Prostate gland (tissue), 2 donors: ENCODE data around the gene LDHD.

Experiments used
- CTCF ChIP-seq, 4 experiments: fragments of 200-600 bp in 2 of 4; fragments of 450-650 bp in 2 of 4; sonication (generic) in 2 of 4; IDR thresholded peaks; 1 replicate in 3 of 4; 2 replicates in 1 of 4; pipeline ENCODE4 v1.5.1; 2016 to 2019; ENCODE audit warnings: antibody characterized with exemption in 4 of 4, mild to moderate bottlenecking in 2 of 4, moderate library complexity in 2 of 4
- POLR2AphosphoS5 ChIP-seq: sonication (generic); formaldehyde crosslinking; IDR thresholded peaks from one replicate; pipeline ENCODE4 v1.6.1; 2017; ENCODE audit warnings: antibody characterized with exemption

DNA sequence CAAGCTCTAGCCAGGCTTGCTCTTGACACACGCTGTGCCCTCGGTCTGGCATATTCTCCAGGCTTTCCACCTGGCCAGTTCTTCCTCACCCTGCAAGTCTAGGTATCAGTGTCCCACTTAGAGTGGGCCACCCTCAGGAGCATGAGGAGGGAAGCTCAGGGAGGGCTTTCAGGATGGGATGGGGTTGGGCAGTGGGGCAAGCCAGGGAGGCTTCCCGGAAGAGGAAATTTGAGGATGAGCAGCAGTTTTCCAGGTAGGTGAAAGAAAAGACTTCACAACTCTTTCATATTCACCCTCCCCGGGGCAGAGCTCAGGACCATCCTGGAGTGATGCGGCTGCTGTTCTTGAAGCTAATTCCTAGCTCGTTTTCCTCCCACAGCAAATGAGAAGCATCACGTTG, 14.5 kb upstream of the LDHD start:
- TF ChIP-seq CTCF (IDR thresholded peaks at IDR 0.05) (no peak), POLR2AphosphoS5 (no peak)
